NCI-H774 (cell line): ENCODE measurements around the gene FBXW11.

Experiments
- DNase-seq: peaks from one replicate; lab custom pipeline; 2025; lab: John Stamatoyannopoulos, UW

FBXW11 gene

GRCh38 chr5:172006321-172007174 is at the start of gene FBXW11:
Gene FBXW11 (minus strand): TSS chr5:172006638. CDS start chr5:172006502, 136 bp downstream.
- DNase-seq: peak; percentile 94

GRCh38 chr5:172055996-172056395 is 49.6 kb upstream of the FBXW11 start:
- DNase-seq: no peak

GRCh38 chr5:172055421-172055820 is 49.0 kb upstream of the FBXW11 start:
- no peak for DNase-seq

- no peak for DNase-seq
Measured at GRCh38 chr5:172054611-172055153, 48.2 kb upstream of the FBXW11 start.

GRCh38 chr5:172052450-172053236 is 46.2 kb upstream of the FBXW11 start:
- DNase-seq: no peak

- no peak for DNase-seq
Measured at GRCh38 chr5:172051643-172052339, 45.4 kb upstream of the FBXW11 start.

- DNase-seq: no peak
Measured at GRCh38 chr5:172050080-172050479, 43.6 kb upstream of the FBXW11 start.

GRCh38 chr5:172049226-172049796 is 42.9 kb upstream of the FBXW11 start:
- no peak for DNase-seq

GRCh38 chr5:172048539-172049101 is 42.2 kb upstream of the FBXW11 start:
- DNase-seq: no peak

GRCh38 chr5:172048170-172048422 is 41.7 kb upstream of the FBXW11 start:
- DNase-seq: no peak

GRCh38 chr5:172046593-172046992 is 40.2 kb upstream of the FBXW11 start:
- DNase-seq: no peak

GRCh38 chr5:172045315-172045632 is 38.8 kb upstream of the FBXW11 start:
- no peak for DNase-seq

GRCh38 chr5:172044631-172045314 is 38.3 kb upstream of the FBXW11 start:
- no peak for DNase-seq

- no peak for DNase-seq
Measured at GRCh38 chr5:172043865-172044264, 37.4 kb upstream of the FBXW11 start.

- no peak for DNase-seq
Measured at GRCh38 chr5:172042183-172042582, 35.7 kb upstream of the FBXW11 start.

- no peak for DNase-seq
Measured at GRCh38 chr5:172038167-172038566, 31.7 kb upstream of the FBXW11 start.

- DNase-seq: no peak
Measured at GRCh38 chr5:172035049-172035448, 28.6 kb upstream of the FBXW11 start.

GRCh38 chr5:172031894-172032461 is 25.5 kb upstream of the FBXW11 start:
- DNase-seq: no peak

- DNase-seq: no peak
Measured at GRCh38 chr5:172029876-172030275, 23.4 kb upstream of the FBXW11 start.

- DNase-seq: no peak
Measured at GRCh38 chr5:172028167-172028566, 21.7 kb upstream of the FBXW11 start.
